GM19395 (cell line): Measurements from ENCODE around the gene RERE.
"Not testable (repeated sequence)": the region's sequence is repeated elsewhere in the genome, so short reads cannot be mapped to it uniquely, and the experiment has no call there.

Experiments
- ATAC-seq: cut with Tn5 transposase; IDR thresholded peaks from one replicate; pipeline ENCODE4 v1.9.1; 2021; ENCODE audit warnings: mild to moderate bottlenecking, moderate library complexity; ENCODE audit not compliant: unreplicated experiment

RERE gene

DNA sequence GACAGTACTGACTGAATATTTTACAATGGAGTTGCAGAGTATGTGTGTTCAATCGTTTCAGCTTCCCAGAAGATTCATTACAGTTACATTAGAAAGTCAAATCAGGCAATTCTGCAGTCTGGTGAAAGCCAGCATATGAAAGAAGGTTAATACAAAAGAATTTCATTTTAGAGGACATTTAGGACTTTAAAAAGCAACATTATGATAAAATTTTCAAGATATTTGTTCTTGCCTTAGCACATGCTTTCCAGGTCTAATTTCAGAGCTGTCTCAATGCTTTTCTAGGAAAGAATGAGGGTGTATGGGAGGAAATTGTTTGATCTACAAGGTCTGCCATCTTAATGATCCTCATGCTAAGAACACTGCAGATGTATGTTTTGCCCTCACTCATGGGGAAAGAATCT lies 63.2 kb downstream of the RERE start:
- ATAC-seq, result no peak

DNA sequence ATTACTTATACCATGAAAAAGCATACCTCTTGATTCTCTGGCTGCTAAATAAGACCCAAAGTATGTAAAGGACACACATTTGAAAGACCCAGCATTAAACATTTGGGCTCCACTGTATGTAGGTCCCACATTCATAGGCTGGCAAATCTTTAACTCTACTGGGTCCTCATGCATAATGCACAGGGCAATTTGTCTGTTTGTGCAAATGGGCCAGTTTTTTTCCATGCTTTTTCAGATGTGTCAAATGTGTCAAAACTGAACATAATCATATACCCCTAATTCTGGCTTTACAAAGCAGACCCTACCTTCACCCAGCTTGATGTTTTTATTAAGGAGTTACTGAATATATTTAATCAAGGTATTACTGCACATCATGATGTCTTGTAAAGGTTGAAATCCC lies 63.7 kb downstream of the RERE start:
- no peak for ATAC-seq

DNA sequence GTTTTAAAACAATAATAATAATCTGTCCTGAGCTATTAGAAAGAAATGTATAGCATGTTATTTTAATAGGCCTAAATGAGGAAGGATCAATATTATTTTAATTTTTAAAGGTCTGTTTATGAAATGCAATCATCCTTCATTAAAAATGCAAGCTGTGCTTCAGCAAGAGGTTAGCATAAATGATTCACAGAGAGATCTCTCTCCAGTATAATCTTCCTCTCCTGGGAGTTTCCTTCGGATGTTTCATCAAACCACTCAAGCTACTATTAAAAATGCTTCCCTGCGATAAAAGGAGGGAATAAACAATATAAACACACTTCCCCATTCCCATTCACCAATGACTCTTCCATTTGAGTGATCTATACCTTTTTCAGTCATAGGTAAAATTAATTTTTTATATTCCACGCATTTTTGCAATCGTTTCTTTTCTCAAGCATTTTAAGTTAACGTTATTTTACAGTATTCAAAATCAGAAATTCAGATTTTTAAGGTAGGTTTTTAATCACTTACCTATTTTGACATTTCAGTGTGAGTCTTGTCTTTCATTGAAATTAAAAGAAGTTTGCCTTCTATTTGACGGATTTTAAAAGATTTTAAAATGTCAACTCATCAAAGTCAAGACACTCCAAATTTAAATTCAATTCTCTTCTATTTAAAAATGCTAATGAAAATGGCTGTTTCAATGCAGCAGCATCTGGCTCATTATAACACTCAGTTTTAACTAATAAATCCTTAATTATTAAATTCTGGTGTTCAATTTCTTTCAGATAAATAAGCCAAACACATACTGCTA lies 64.3 kb downstream of the RERE start:
- no peak for ATAC-seq

DNA sequence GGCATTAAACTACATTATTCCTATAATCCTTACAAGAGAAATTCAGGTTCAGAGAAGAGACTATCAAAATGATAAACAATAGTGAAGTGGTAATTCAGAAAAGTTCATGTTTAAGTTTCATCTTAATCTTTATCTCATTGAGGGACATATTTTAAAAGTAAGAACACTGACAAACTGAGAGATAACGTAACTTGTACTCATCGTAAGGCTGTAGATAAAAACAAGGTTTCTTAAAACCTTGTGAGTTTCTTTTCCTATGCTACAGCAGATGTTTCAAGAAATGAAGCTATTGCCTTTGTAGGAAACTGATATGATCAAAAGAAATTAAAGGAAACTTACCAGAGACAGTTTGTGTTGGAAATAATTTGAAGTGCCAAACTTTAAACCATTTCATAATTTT lies 65.0 kb downstream of the RERE start:
- ATAC-seq, result no peak

DNA sequence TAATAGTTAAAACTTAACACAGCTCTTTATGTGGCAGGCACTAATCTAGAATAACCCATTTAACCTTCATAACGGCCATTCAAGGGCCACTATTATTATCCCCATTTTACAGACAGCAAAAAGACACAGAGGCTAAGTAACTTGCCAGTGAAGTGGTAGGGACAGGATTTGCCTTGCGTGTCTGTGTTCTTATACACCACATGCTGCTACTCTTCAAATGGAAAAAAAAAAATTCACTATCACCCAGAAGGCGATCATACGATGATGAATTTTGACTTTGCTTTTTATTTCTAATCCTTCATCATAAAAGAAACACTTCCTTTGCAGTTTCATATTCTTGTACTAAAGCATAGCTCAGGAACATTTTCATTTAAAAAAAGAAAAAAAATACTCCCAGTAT lies 65.5 kb downstream of the RERE start:
- no peak for ATAC-seq

DNA sequence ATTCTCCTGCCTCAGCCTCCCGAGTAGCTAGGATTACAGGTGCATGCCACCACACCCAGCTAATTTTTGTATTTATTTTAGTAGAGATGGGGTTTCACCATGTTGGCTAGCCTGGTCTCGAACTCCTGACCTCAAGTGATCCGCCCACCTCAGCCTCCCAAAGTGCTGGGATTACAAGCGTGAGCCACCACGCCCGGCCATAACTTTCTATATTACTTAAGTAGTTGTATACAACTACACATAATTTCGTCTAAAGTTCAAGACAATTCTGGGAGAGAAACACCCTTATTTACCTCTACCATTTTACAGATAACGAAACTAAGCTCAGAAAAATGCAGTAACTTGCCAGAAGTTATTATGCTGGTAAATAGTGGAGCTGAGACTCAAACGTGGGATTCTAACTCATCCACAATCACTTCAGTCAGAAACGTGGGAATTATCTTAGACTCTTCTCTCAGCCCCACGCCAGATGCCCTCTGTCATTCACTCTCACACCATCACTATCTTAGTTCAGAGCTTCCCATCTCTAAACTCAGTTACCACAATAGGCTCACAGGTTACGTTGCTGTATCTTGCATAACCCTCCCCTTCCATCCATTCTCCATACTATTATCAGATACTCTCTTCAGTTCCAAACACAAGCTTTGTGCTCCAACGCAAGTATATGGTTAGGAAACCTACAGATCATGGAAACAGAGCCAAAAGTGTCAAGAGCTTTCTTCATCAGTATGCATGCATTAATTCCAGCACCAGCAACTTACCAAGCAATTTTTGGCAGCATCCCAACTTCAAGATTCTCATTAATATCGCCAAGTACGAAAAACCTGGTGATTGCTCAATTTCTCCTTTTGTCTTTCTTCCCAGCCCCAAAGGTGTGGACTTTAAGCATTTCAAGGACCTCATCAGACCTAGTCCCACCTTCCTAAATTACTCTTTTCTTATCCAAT lies 69.3 kb downstream of the RERE start:
- no peak for ATAC-seq

DNA sequence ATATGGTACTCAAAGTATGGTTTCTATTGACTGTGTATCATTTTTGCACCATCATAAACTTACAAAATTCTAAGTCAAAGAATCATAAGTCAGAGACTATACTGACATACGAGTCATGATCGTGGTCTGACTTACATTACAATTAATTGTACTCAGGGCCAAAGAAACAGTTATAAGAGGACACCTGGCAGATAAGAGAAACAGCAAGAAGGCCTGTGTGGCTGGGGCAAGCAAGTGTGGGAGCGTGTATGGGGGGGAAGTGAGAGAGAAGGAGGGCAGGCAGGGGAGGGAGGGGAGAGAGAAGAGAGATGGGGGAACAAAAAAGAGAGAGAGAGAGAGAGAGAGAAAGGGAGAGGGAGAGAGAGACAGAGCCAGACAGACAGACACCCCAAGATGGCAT lies 70.9 kb downstream of the RERE start:
- no peak for ATAC-seq

DNA sequence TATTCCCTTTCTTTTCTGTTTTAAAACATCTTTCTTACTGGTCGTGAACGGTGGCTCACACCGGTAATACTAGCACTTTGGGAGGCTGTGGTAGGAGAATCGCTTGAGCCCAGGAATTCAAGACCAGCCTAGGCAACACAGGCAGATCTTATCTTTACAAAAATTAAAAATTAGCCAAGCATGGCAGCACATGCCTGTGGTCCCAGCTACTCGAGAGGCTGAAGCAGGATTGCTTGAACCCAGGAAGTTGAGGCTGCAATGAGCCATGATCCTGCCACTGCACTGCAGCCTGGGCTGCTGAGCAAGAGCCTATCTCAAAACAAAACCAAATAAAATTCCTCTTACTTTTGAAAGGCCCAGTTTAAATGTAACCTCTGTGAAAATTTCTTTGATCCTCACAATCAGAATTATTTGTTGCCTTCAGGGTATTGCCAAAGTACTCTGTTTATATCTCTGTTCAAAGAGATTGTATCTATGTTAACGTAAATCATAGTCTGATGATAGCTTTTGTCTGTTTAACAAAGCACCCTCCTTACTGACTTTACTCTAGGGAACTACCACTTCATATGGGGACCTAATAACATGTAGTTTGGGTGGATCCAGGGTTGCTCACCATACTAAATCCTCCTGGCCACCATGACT lies 71.6 kb downstream of the RERE start:
- no peak for ATAC-seq

DNA sequence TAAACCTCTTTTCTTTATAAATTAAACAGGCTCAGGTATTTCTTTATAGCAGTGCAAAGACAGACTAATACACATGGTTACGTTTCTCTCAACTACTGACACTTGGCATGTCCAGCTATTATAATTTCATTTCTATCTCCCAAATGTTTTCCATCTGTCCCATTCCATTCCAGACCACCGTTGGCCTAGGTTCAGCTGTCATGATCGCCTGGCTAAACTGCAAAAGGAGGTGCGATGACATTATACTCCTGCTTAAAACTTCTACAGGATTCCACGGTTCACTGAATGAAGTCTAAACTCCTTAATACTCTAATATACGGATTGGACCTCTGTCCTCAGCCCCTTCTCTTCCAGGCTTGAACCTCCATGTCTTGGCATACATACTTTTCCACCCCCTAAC lies 72.1 kb downstream of the RERE start:
- no peak for ATAC-seq

DNA sequence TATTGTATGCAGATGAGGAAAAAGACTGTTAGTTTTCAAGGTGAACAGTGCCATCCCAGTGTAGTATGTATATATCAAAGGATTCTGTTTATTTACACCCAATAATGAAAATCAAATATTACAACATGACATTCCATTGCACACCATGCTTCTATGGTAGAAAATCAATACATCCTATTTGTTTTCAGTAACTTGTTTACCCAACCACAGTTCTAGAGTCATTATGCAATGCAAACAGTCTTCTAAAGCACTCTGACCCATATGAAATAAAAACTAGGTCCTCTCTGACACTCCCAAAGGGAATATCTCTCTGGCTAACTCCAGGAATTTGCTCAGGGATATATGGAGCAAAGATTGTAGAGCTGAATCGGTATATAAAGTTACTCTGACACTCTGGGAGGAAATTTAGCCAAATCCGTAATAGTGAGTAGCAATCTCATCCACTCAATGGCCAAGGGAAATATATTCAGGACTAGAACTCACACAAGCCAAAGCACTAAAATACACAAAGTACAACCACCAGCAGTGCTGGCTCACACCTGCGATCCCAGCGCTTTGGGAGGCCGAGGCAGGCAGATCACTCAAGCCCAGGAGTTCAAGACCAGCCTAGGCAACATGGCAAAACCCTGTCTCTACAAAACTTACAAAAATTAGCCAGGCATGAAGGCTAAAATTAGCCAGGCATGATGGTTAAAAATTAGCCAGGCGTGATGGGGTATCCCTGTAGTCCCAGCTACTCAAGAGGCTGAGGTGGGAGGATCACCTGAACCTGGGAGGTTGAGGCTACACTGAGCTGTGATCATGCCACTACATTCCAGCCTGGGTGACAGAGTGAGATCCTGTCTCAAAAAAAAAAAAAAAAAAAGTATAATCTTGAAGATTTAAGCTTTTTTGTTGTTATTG lies 75.2 kb downstream of the RERE start:
- no peak for ATAC-seq

DNA sequence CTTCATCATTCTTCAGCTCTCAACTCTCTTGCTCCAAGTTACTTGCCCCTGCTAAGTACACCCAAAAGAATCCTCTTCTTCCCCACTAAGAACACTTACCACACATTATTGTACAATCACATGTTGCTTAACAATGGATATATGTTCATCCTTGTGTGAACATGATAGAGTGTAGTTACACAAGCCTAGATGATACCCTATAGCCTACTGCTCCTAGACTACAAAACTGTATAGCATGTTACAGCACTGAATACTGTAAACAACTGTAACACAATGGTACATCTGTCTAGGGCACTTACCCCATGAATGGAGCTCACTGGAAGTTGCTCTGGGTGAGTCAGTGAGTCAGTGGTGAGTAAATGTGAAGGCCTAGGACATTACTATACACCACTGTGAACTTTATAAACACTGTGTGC lies 77.4 kb downstream of the RERE start:
- no peak for ATAC-seq

DNA sequence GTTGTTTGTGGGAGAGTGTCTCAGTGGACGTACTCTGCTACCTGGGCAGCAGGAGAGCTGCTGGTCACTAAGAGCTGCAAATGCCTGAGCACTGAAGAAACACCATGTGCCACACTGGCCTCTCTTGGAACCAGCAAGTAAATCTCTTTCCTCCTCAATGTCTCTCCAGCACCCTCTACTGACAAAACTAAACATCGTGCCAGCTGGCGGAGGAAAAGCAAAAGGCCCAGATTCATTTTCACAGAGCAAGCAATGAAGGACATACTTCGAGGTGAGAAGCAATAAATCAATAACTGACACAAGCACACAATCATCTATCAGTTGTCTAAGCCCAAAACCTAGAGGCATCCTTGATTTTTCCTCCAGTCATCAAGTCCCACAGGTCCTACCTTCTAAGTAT lies 78.1 kb downstream of the RERE start:
- no peak for ATAC-seq

DNA sequence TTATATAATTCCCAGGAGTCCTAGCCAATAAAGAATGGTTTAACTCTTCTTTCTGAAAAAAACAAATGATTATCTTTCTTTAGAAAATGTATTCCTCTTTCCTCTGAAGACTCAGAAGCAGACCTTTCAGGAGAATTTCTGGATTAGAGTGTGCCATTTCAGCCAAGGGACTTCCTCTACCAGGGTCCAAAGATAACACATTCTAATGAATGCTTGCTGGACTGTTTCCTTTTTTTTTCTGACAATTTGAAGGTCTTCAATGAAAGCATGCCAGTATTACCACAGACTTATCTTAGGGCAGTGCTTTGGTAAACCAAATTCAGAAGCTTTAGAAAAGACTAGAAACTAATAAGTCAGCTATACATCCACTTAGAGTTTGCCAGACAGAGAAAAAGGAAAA lies 80.5 kb downstream of the RERE start:
- ATAC-seq, result no peak

DNA sequence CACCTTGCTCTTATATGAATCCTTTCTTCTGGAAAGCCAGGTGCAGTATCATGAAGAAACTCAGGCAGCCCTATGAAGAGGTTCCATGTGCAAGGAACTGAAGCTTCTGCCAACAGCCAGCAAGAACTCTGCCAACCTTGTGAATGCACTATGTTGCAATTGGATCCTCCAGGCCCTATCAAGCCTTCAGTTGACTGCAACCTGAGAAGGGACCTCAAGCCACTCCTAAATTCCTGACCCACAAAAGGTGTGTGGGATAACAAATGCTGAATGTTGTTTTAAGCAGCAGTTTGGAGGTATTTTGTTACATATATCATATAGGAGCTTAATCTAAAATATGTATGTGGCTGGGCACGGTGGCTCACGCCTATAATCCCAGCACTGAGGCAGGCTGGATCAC lies 84.0 kb downstream of the RERE start:
- ATAC-seq, result no peak

DNA sequence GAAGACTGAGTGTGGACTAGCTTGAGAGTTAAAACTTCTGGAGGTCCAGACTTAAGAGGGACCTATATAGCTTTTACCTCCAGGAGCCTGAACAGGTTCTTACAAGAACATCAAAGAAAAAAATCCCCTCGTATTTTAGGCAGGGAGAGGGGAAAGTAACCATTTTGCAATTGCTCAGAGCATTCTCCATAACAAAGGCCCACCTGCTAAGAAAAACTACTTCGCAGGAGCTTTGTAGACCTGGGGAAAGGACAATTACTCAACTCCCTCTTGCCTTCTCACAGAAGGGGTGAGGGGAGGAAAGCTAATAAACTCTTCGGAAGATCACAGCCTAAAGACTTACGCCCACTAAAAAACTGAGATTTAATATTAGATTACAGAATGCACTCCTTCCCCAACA lies 86.3 kb downstream of the RERE start:
- no peak for ATAC-seq

DNA sequence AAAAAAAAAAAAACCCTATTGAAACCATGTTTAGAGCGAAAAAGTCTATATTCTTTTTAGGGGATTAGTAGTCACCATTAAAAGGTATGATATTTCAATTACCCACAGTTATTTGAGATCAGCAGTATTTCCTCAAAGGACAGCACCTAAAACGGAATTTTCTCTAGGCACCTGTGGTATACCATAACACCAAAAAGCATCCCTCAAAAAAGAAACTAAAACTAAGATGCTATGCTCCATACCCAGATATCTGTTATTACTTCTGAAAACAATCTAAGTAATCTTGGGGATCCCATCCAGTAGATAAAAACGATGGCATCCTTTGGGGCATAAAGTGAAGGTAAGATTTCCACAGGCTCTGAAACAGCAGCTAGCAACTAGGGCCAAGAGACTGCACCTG lies 89.0 kb downstream of the RERE start:
- ATAC-seq, result no peak

DNA sequence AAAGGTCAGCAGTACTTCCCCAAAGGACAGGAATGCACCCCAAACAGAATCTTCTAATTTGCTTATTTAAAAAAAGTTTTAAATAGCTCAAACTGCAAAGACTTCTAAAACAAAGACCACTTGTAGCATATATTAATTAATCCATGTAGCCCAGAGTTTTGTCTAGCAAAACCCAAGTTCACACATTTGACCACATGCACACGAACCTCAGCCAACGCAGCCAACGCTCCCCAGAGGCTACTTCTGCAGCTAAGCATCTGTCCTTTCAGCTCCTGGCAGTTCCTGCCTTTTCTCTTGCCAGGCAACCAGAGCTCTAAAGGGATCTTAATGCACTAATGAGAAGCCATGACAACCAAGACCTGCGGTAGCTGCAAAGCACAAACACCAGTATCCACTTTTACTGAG lies 89.6 kb downstream of the RERE start:
- ATAC-seq, result no peak

DNA sequence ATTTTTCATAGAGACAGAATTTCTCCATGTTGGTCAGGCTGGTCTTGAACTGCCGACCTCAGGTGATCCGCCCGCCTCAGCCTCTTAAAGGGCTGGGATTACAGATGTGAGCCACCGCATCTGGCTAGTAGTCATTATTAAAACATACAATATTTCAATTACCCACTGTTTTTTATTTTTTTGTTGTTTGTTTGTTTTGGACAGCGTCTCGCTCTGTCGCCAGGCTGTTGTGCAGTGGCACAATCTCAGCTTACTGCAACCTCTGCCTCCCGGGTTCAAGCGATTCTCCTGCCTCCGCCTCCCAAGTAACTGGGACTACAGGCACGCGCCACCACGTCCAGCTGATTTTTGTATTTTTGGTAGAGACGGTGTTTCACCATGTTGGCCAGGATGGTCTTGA lies 90.1 kb downstream of the RERE start:
- ATAC-seq, result not testable (repeated sequence)

DNA sequence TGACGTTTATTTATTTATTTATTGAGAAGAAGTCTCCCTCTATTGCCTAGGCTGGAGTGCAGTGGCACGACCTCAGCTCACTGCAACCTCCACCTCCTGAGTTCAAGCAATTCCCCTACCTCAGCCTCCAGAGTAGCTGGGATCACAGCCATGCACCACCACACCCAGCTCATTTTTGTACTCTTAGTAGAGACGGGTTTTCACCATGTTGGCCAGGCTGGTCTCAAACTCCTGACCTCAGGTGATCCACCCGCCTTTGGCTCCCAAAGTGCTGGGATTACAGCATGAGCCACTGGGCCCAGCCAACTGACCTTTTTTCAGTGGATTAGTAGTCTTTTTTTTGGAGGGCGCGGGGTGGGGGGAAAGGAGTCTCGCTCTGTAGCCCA lies 90.6 kb downstream of the RERE start:
- not testable (repeated sequence) for ATAC-seq

DNA sequence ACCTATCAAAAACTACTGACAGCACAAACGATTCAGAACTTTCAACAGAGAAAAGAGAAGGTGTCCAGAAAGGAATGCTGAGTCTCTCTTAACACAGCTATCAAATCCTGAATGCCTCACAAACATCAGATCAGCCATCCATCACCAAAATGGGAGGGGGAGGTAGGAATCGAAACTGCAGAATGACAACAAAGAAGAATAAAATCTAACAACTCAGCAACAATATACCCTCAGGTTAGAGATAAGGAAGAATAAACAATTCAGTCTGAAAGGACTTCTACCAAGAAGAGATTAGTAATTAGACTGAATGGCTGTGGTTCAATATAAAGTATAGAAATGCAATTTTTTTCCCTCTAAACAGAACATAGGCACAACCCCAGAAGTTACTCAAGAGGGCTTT lies 94.4 kb downstream of the RERE start:
- ATAC-seq, result no peak

DNA sequence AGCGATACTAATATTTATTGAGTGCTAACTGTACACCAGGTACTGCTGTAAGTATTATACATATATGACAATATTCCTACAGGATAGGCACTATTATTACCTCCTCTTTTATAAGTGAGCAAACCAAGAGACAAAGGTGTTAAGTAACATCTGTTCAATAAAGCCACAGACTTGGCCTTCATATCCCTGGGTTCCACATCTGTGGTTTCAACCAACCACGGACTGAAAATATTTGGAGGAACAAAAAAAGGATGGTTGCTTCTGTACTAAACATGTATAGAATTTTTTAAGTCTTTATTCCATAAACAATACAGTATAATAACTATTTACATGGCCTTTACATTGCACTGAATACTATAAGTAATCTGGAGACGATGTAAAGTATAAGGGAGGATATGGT lies 95.1 kb downstream of the RERE start:
- no peak for ATAC-seq
